IMR-90 (cell line): ENCODE data around the gene PRMT1. TPM values are rescaled to one million over a fixed set of nuclear protein-coding genes. Genes with fewer than 3 reads are reported as not detected.
A peak's percentile ranks its signal among the peaks of the same experiment; 100 is the strongest.

Source experiments
- ATAC-seq: fragments of 200-7000 bp; cut with Tn5 transposase; 2 replicates; pipeline ENCODE4 v1.9.1; 2020; ENCODE audit warnings: low read depth, mild to moderate bottlenecking, moderate library complexity
- BruUV-seq: library from RNA; stranded (reverse); fragments of 400-500 nt; replicated peaks from 2 replicates; lab custom pipeline; 2021; lab: Mats Ljungman, UMichigan
- CTCF ChIA-PET: fragments of 300-600 bp; formaldehyde crosslinking; extraction: SDS; loops from one replicate; lab custom pipeline; 2021; ENCODE audit warnings: antibody characterized with exemption; lab: Yijun Ruan, JAX
- POLR2A ChIA-PET: fragments of 300-600 bp; sonication (Branson Sonifier 250); formaldehyde crosslinking; loops from one replicate; lab custom pipeline; 2022; ENCODE audit warnings: antibody characterized with exemption; ENCODE audit not compliant: unreplicated experiment; lab: Charles Lee
- DNase-seq: peaks from one replicate; pipeline ENCODE4 v3.0.0; 2013
- H2AFZ ChIP-seq: replicated peaks from 2 replicates; pipeline ENCODE3; 2013; ENCODE audit warnings: low read length, mild to moderate bottlenecking; ENCODE audit not compliant: poor library complexity
- H2AK5ac ChIP-seq: 2 replicates; pipeline ENCODE4 v1.6.1; 2013; ENCODE audit warnings: low read depth, low read length, inconsistent platforms
- H2AK9ac ChIP-seq: replicated peaks from 2 replicates; pipeline ENCODE3; 2013; ENCODE audit warnings: mild to moderate bottlenecking, low read depth, low read length, moderate library complexity; ENCODE audit not compliant: poor library complexity
- H2BK120ac ChIP-seq: 2 replicates; pipeline ENCODE4 v1.6.1; 2013; ENCODE audit warnings: low read depth, low read length, inconsistent platforms
- H2BK15ac ChIP-seq: 3 replicates; pipeline ENCODE4 v1.6.1; 2013; ENCODE audit warnings: low read depth, low read length, inconsistent platforms
- H2BK20ac ChIP-seq: 2 replicates; pipeline ENCODE4 v1.6.1; 2013; ENCODE audit warnings: low read depth, mild to moderate bottlenecking, inconsistent platforms, low read length, moderate library complexity
- H2BK5ac ChIP-seq: 2 replicates; pipeline ENCODE4 v1.6.1; 2013; ENCODE audit warnings: mild to moderate bottlenecking, low read depth, low read length, inconsistent platforms; ENCODE audit not compliant: poor library complexity, severe bottlenecking
- H3K14ac ChIP-seq: replicated peaks from 2 replicates; pipeline ENCODE4 v1.6.1; 2013; ENCODE audit warnings: low read depth, low read length, inconsistent platforms
- H3K18ac ChIP-seq: 2 replicates; pipeline ENCODE4 v1.6.1; 2013; ENCODE audit warnings: low read depth, low read length, control low read depth
- H3K23ac ChIP-seq: 2 replicates; pipeline ENCODE4 v1.6.1; 2013; ENCODE audit warnings: low read depth, low read length, inconsistent platforms
- H3K27ac ChIP-seq: 2 replicates; pipeline ENCODE4 v1.5.1; 2013; ENCODE audit warnings: mild to moderate bottlenecking, control low read depth, low read length; ENCODE audit not compliant: insufficient read depth
- H3K27me3 ChIP-seq: 2 replicates; pipeline ENCODE4 v1.6.1; 2013; ENCODE audit warnings: low read length; ENCODE audit not compliant: control insufficient read depth, insufficient read depth
- H3K36me3 ChIP-seq: 2 replicates; pipeline ENCODE4 v1.6.1; 2013; ENCODE audit warnings: low read length, mixed read lengths; ENCODE audit not compliant: control insufficient read depth, insufficient read depth
- H3K4ac ChIP-seq: 2 replicates; pipeline ENCODE4 v1.6.1; 2013; ENCODE audit warnings: low read depth, low read length, inconsistent platforms
- H3K4me1 ChIP-seq: 2 replicates; pipeline ENCODE4 v1.6.1; 2013; ENCODE audit warnings: low read length, mixed read lengths; ENCODE audit not compliant: control insufficient read depth, insufficient read depth
- H3K4me2 ChIP-seq: 2 replicates; pipeline ENCODE4 v1.6.1; 2013; ENCODE audit warnings: low read depth, mild to moderate bottlenecking, control low read depth, low read length, moderate library complexity
- H3K4me3 ChIP-seq: 2 replicates; pipeline ENCODE4 v1.5.1; 2013; ENCODE audit warnings: low read depth, mild to moderate bottlenecking, control low read depth, low read length, moderate library complexity; ENCODE audit not compliant: insufficient read depth
- H3K56ac ChIP-seq: 2 replicates; pipeline ENCODE4 v1.6.1; 2013; ENCODE audit warnings: low read length, inconsistent platforms; ENCODE audit not compliant: insufficient read depth; ENCODE audit errors: extremely low read depth
- H3K79me1 ChIP-seq, 2 experiments: 2 replicates each; pipeline ENCODE4 v1.6.1; 2013; ENCODE audit warnings: low read length in 2 of 2, inconsistent platforms in 1 of 2, low read depth in 1 of 2
- H3K9ac ChIP-seq: 2 replicates; pipeline ENCODE4 v1.6.1; 2013; ENCODE audit warnings: low read depth, low read length, control low read depth
- H3K9me1 ChIP-seq: 2 replicates; pipeline ENCODE4 v1.6.1; 2013; ENCODE audit warnings: low read length, inconsistent platforms; ENCODE audit not compliant: insufficient read depth
- H3K9me3 ChIP-seq: 2 replicates; pipeline ENCODE4 v1.6.1; 2013; ENCODE audit warnings: low read length; ENCODE audit not compliant: control insufficient read depth, insufficient read depth
- H4K20me1 ChIP-seq: 2 replicates; pipeline ENCODE4 v1.6.1; 2013; ENCODE audit warnings: low read length, inconsistent platforms; ENCODE audit not compliant: insufficient read depth
- H4K5ac ChIP-seq: 2 replicates; pipeline ENCODE4 v1.6.1; 2013; ENCODE audit warnings: mild to moderate bottlenecking, low read depth, low read length, control low read depth
- H4K8ac ChIP-seq, 2 experiments: 2 replicates each; pipeline ENCODE4 v1.6.1; 2013; ENCODE audit warnings: low read depth in 2 of 2, low read length in 2 of 2, control low read depth in 1 of 2, inconsistent platforms in 1 of 2
- H4K91ac ChIP-seq: 2 replicates; pipeline ENCODE4 v1.6.1; 2013; ENCODE audit warnings: low read depth, low read length, inconsistent platforms; ENCODE audit not compliant: insufficient read depth
- CTCF ChIP-seq: conservative IDR thresholded peaks from 2 replicates; pipeline ENCODE4 v1.5.1; 2012; ENCODE audit warnings: mild to moderate bottlenecking, low read depth, low read length, improper control_type of control experiment
- MAFK ChIP-seq: IDR thresholded peaks from 2 replicates; pipeline ENCODE4 v1.6.1; 2012; ENCODE audit warnings: low read depth, low read length, improper control_type of control experiment
- WGBS, 2 experiments: methylation state at CpG; one replicate each; pipeline versions ENCODE4 v1.1.5 to v1.1.7; 2013; ENCODE audit warnings: missing lambda C conversion rate in 2 of 2; ENCODE audit not compliant: insufficient read length in 1 of 2; ENCODE audit errors: extremely low coverage in 2 of 2; 5-methylcytosine and 5-hydroxymethylcytosine counted together
- dilution Hi-C: fragments of 300-500 bp; cut with HindIII; formaldehyde crosslinking; loops from one replicate; pipeline ENCODE4 v1.14.3; 2018; ENCODE audit warnings: low sequenced_read_pairs; ENCODE audit not compliant: unreplicated experiment
- in situ Hi-C: fragments of 300-500 bp; cut with MboI; formaldehyde crosslinking; loops from 3 replicates; pipeline ENCODE4 v1.14.3; 2019; ENCODE audit warnings: low sequenced_read_pairs, inconsistent platforms, mixed read lengths
- intact Hi-C: fragments of 100-400 bp; cut with micrococcal nuclease; formaldehyde crosslinking; loops from 2 replicates; pipeline ENCODE4 v1.10.0; 2022
- polyA plus RNA-seq, 3 experiments: library from polyadenylated mRNA; depleted of rRNA; stranded (reverse); fragments of >200 nt; gene quantifications; 2 replicates each; pipeline ENCODE4 v1.2.3, GENCODE V29; 2012; ENCODE audit warnings: low replicate concordance in 1 of 3
- total RNA-seq: library from RNA; depleted of rRNA; stranded (reverse); fragments of >200 nt; gene quantifications from 2 replicates; pipeline ENCODE4 v1.2.3, GENCODE V29; 2012

The PRMT1 gene
- total and polyA plus RNA-seq, 2 of the 4 experiments (the other 2 are of a cell fraction), result 497 to 840 TPM

GRCh38 chr19:49689133-49690078 is 12.3 kb downstream of the PRMT1 start, which contains the start of gene ADM5:
TSS of gene ADM5 (plus strand) at chr19:49689594. CDS start at chr19:49689838, 244 bp downstream.
- POLR2A ChIA-PET, result interaction anchor here (0.5 kb wide), 1 partner anchor 14 kb away, joined by 4 read pairs; no protein-coding TSS in a partner anchor
- Histone ChIP-seq H3K27me3 (no peaks in the 10 kb centered on the region), H2AFZ (peak within 1 kb of the TSS; percentile 96), H4K5ac (no peak within 1 kb of the TSS), H3K36me3 (peaks cover 31% of the 10 kb centered on the region), H3K9ac (peak within 1 kb of the TSS; percentile 76), H3K27ac (no peak within 1 kb of the TSS; the same call in 1 of the 2 replicates), H4K8ac (peak within 1 kb of the TSS; percentile 38 to 67; a peak in 2 of 4 replicates), H3K4ac (peak within 1 kb of the TSS; percentile 74), H3K18ac (no peak within 1 kb of the TSS), H3K79me1 (peaks cover 7 to 52% of the 10 kb centered on the region in 2 experiments; a peak in 3 of 4 replicates), H3K4me2 (peak within 1 kb of the TSS; percentile 96), H3K4me1 (peaks cover 9% of the 10 kb centered on the region), H3K23ac (peak within 1 kb of the TSS; percentile 90), H2BK15ac (no peak within 1 kb of the TSS), H2BK20ac (no peak within 1 kb of the TSS), H4K91ac (peak within 1 kb of the TSS; percentile 69; the same call in 1 of the 2 replicates), H2BK5ac (no peak within 1 kb of the TSS), H3K56ac (no peak within 1 kb of the TSS), H3K4me3 (peak within 1 kb of the TSS; percentile 69), H3K9me1 (peaks cover 5% of the 10 kb centered on the region; the same call in 1 of the 2 replicates), H3K9me3 (no peaks in the 10 kb centered on the region), H4K20me1 (peaks cover 18% of the 10 kb centered on the region), H2BK120ac (no peak within 1 kb of the TSS), H2AK9ac (peak within 1 kb of the TSS; percentile 92), H2AK5ac (peak within 1 kb of the TSS; percentile 78), H3K14ac (peak within 1 kb of the TSS; percentile 84)
- dilution Hi-C loops (no loop called here), intact Hi-C loops (loop anchor here (2.0 to 5.0 kb wide), 2 partner anchors 77 to 113 kb away; partner anchors contain the start of gene AP2A1), in situ Hi-C loops (loop anchor here (10.0 kb wide), 1 partner anchor 165 kb away; the partner anchor contains the start of gene PTOV1)
- ATAC-seq (peak; percentile 0; the same call in 1 of the 2 replicates), DNase-seq (no peak)
- TF ChIP-seq MAFK (no peak), CTCF (peak; percentile 40)
- no TSS peak for BruUV-seq
- CTCF ChIA-PET, result interaction anchor here (1.3 kb wide), 1 partner anchor 9 kb away, joined by 5 read pairs; no protein-coding TSS in a partner anchor
- WGBS, 2 experiments, result 53% methylated on average over 28 of the region's 54 CpGs; no CpG with 5 or more reads in 1 of the 2 experiments
